Measurements from ENCODE around the gene RORB. TPM values are rescaled to one million over a fixed set of nuclear protein-coding genes. Genes with fewer than 3 reads are reported as not detected.

The RORB gene
- total and polyA plus RNA-seq, 2 donors (not counting 1 experiment from before 2014, with no cell fraction given), result 0.24 to 4.3 TPM

- Histone ChIP-seq H3K36me3 (ENCODE audit: control insufficient read depth, insufficient read depth, low read length) (no peaks in the 10 kb centered on the region), H3K4me3 (replicated peaks in 1 of 4; ENCODE audit: control extremely low read depth in 1 of 4, insufficient read depth in 1 of 4, low read depth in 3 of 4, low read length in 4 of 4) (no peak overlapping the region), H3K27me3 (ENCODE audit: control insufficient read depth, insufficient read depth, low read length) (peaks cover 23% of the 10 kb centered on the region), H3K79me2 (ENCODE audit: control insufficient read depth, insufficient read depth, low read length) (no peaks in the 10 kb centered on the region), H4K20me1 (ENCODE audit: control insufficient read depth, extremely low read depth, insufficient read depth, low read length) (no peaks in the 10 kb centered on the region), H2AFZ (ENCODE audit: low read length) (no peak overlapping the region), H3K4me2 (ENCODE audit: extremely low read depth, insufficient read depth, low read length) (no peak overlapping the region), H3K9ac (ENCODE audit: insufficient read depth, low read length) (no peak overlapping the region), H3K27ac (ENCODE audit: insufficient read depth, low read length) (no peak overlapping the region), H3K9me3 (ENCODE audit: control insufficient read depth, insufficient read depth, low read depth, low read length) (no peaks in the 10 kb centered on the region), H3K4me1 (ENCODE audit: control insufficient read depth, extremely low read depth, insufficient read depth, low read length) (no peaks in the 10 kb centered on the region)
- TF ChIP-seq EZH2 (IDR thresholded peaks at IDR 0.05; ENCODE audit: low read length, missing control alignments) (no peak), CTCF (conservative IDR thresholded peaks at IDR 0.05 in 1 of 2, IDR thresholded peaks at IDR 0.05 in 1 of 2; ENCODE audit: low read depth in 1 of 2, low read length in 2 of 2) (no peak)
- DNase-seq (ENCODE audit: low read depth in 2 of 2), result no peak
Measured at GRCh38 chr9:74503666-74504065, 6.5 kb downstream of the RORB start.

GRCh38 chr9:74511333-74511732, 14.2 kb downstream of the RORB start:
- H4K20me1 ChIP-seq (ENCODE audit: control insufficient read depth, extremely low read depth, insufficient read depth, low read length), result no peaks in the 10 kb centered on the region
- no peak overlapping the region for H3K27ac ChIP-seq (ENCODE audit: insufficient read depth, low read length)
- no peaks in the 10 kb centered on the region for H3K36me3 ChIP-seq (ENCODE audit: control insufficient read depth, insufficient read depth, low read length)
- H3K79me2 ChIP-seq (ENCODE audit: control insufficient read depth, insufficient read depth, low read length), result no peaks in the 10 kb centered on the region
- no peak overlapping the region for H3K9ac ChIP-seq (ENCODE audit: insufficient read depth, low read length)
- no peak for DNase-seq (ENCODE audit: low read depth in 2 of 2)
- H3K9me3 ChIP-seq (ENCODE audit: control insufficient read depth, insufficient read depth, low read depth, low read length), result no peaks in the 10 kb centered on the region
- H3K4me1 ChIP-seq (ENCODE audit: control insufficient read depth, extremely low read depth, insufficient read depth, low read length), result no peaks in the 10 kb centered on the region
- H3K4me3 ChIP-seq (replicated peaks in 1 of 4; ENCODE audit: control extremely low read depth in 1 of 4, insufficient read depth in 1 of 4, low read depth in 3 of 4, low read length in 4 of 4), result no peak overlapping the region
- no peaks in the 10 kb centered on the region for H3K27me3 ChIP-seq (ENCODE audit: control insufficient read depth, insufficient read depth, low read length)
- H3K4me2 ChIP-seq (ENCODE audit: extremely low read depth, insufficient read depth, low read length), result no peak overlapping the region
- TF ChIP-seq EZH2 (IDR thresholded peaks at IDR 0.05; ENCODE audit: low read length, missing control alignments), result no peak
- no peak for TF ChIP-seq CTCF (conservative IDR thresholded peaks at IDR 0.05 in 1 of 2, IDR thresholded peaks at IDR 0.05 in 1 of 2; ENCODE audit: low read depth in 1 of 2, low read length in 2 of 2)
- H2AFZ ChIP-seq (ENCODE audit: low read length), result no peak overlapping the region

DNA sequence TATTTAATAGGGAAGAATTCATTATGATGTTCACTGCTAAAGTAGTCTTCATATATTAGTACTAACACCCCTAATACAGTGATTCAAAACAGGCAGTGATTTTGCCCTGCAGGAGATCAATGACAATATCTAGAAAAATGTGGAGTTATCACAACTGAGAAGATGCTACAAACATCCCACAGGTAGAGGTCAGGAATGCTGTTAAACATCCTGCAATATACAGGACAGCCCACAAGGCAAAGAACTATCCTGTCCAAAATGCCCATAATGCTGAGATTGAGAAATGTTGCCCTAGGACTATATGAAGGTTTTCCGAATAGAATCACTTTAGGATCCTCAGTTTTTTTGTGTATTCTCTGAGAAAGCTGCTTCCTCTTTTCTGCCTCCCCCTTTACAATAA, 15.3 kb downstream of the RORB start:
- no peak for DNase-seq (ENCODE audit: low read depth in 2 of 2)
- Histone ChIP-seq H3K4me1 (ENCODE audit: control insufficient read depth, extremely low read depth, insufficient read depth, low read length) (no peaks in the 10 kb centered on the region), H3K9ac (ENCODE audit: insufficient read depth, low read length) (no peak overlapping the region), H3K36me3 (ENCODE audit: control insufficient read depth, insufficient read depth, low read length) (no peaks in the 10 kb centered on the region), H3K4me2 (ENCODE audit: extremely low read depth, insufficient read depth, low read length) (no peak overlapping the region), H3K4me3 (replicated peaks in 1 of 4; ENCODE audit: control extremely low read depth in 1 of 4, insufficient read depth in 1 of 4, low read depth in 3 of 4, low read length in 4 of 4) (no peak overlapping the region), H3K9me3 (ENCODE audit: control insufficient read depth, insufficient read depth, low read depth, low read length) (no peaks in the 10 kb centered on the region), H2AFZ (ENCODE audit: low read length) (no peak overlapping the region), H4K20me1 (ENCODE audit: control insufficient read depth, extremely low read depth, insufficient read depth, low read length) (no peaks in the 10 kb centered on the region), H3K27ac (ENCODE audit: insufficient read depth, low read length) (no peak overlapping the region), H3K27me3 (ENCODE audit: control insufficient read depth, insufficient read depth, low read length) (no peaks in the 10 kb centered on the region), H3K79me2 (ENCODE audit: control insufficient read depth, insufficient read depth, low read length) (no peaks in the 10 kb centered on the region)
- no peak for TF ChIP-seq CTCF (conservative IDR thresholded peaks at IDR 0.05 in 1 of 2, IDR thresholded peaks at IDR 0.05 in 1 of 2; ENCODE audit: low read depth in 1 of 2, low read length in 2 of 2)
- no peak for TF ChIP-seq EZH2 (IDR thresholded peaks at IDR 0.05; ENCODE audit: low read length, missing control alignments)
